Osteocyte (in vitro differentiated cells): Measurements from ENCODE around the gene ABCF1. TPM values are rescaled to one million over a fixed set of nuclear protein-coding genes. Genes with fewer than 3 reads are reported as not detected.
A peak's percentile ranks its signal among the peaks of the same experiment; 100 is the strongest.

Experiments
- DNase-seq: peaks from one replicate; pipeline ENCODE4 v3.0.0; 2021; ENCODE audit warnings: mixed read lengths; ENCODE audit not compliant: unreplicated experiment; ENCODE audit errors: extremely low spot score
- H3K27ac Mint-ChIP-seq: one replicate; pipeline ENCODE4 v1.8.0; 2021; ENCODE audit warnings: mild to moderate bottlenecking, mixed read lengths; ENCODE audit not compliant: unreplicated experiment
- H3K27me3 Mint-ChIP-seq: one replicate; pipeline ENCODE4 v1.8.0; 2021; ENCODE audit warnings: mixed read lengths; ENCODE audit not compliant: unreplicated experiment
- H3K36me3 Mint-ChIP-seq: one replicate; pipeline ENCODE4 v1.8.0; 2021; ENCODE audit warnings: mixed read lengths; ENCODE audit not compliant: unreplicated experiment
- H3K4me1 Mint-ChIP-seq: one replicate; pipeline ENCODE4 v1.8.0; 2021; ENCODE audit warnings: mixed read lengths; ENCODE audit not compliant: unreplicated experiment
- H3K4me3 Mint-ChIP-seq: one replicate; pipeline ENCODE4 v1.8.0; 2021; ENCODE audit warnings: mild to moderate bottlenecking, moderate library complexity, mixed read lengths; ENCODE audit not compliant: unreplicated experiment
- H3K9me3 Mint-ChIP-seq: one replicate; pipeline ENCODE4 v1.8.0; 2021; ENCODE audit warnings: mixed read lengths; ENCODE audit not compliant: unreplicated experiment
- total RNA-seq: library from RNA; stranded (reverse); gene quantifications from 2 replicates; pipeline ENCODE4 v1.2.1, GENCODE V29; 2021
- TF ChIP-seq, protein P1 (sequence below): fragments of 200-600 bp; sonication (generic); IDR thresholded peaks from 2 replicates; pipeline ENCODE4 v1.5.0; 2021; ENCODE audit warnings: antibody characterized with exemption, mild to moderate bottlenecking, moderate library complexity

The ABCF1 gene
- total RNA-seq, 1 donor from 2014 or later: 70.5 TPM

DNA sequence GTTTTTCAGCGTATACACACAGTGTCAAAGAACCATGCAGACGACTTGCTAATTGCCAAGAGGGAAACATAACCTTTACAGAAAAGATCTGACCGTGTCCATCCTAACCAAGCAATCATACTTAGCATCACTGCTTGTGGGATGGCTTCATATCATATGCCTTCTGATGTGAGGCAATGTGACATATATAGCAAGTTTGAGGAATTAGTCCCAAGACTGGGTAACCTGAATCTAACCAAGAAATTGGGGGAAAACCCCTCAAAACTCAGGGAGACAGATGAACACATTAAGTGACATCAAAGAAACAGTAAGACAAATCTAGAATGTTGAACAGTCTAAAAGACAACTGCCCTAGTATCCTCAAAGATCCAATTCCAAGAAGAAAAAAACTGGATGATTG is 33.3 kb upstream of the ABCF1 start:
- Mint-ChIP-seq H3K27me3 (no peaks in the 10 kb centered on the region), H3K9me3 (no peaks in the 10 kb centered on the region), H3K27ac (no peak overlapping the region), H3K36me3 (no peaks in the 10 kb centered on the region), H3K4me1 (peaks cover 14% of the 10 kb centered on the region), H3K4me3 (no peak overlapping the region)
- DNase-seq: no peak
- TF ChIP-seq, protein P1, sequence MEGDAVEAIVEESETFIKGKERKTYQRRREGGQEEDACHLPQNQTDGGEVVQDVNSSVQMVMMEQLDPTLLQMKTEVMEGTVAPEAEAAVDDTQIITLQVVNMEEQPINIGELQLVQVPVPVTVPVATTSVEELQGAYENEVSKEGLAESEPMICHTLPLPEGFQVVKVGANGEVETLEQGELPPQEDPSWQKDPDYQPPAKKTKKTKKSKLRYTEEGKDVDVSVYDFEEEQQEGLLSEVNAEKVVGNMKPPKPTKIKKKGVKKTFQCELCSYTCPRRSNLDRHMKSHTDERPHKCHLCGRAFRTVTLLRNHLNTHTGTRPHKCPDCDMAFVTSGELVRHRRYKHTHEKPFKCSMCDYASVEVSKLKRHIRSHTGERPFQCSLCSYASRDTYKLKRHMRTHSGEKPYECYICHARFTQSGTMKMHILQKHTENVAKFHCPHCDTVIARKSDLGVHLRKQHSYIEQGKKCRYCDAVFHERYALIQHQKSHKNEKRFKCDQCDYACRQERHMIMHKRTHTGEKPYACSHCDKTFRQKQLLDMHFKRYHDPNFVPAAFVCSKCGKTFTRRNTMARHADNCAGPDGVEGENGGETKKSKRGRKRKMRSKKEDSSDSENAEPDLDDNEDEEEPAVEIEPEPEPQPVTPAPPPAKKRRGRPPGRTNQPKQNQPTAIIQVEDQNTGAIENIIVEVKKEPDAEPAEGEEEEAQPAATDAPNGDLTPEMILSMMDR: no peak

DNA sequence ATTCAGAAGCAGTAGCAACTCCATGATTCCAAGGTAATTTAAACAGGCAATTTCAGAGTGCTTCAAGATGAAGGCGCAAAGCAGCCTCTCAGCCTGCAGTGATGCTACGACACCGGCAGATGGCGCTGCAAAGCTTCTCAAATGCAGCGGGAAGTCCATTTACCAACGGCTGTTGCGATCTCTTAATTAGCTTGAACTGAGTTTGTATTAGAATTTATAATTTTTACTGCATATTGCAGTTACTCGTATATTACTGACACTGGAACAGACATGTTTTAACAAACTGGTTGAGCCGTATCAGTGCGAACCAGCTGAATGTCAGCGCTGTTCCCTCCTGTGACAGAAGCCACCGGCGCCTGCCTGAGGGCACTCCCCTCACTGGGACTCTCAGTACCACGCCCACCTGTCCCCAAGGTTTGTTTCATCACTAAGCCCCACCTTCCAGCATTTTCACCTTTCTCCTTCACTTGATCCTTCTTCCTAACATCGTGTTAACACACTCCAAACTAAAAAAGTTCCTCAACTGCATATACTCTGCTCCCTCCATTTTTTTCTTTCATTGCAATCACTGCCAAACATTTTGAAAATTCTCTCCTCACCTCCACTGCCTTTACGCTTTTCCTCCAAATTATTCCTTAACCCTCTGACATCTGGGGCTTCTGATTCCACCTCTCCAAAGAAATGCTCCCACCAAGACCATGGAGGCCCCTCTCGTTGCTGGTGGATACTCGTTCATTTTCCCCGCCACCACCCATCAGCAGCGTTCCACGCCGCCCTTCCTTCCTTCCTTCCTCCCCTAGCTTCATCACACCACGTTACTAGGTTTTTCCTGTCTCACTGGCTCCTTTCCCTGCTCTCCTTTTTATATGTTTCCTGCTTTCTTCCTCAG is 29.5 kb upstream of the ABCF1 start:
- TF ChIP-seq, protein P1: peak; percentile 98
- peaks cover 14% of the 10 kb centered on the region for H3K4me1 Mint-ChIP-seq
- no peak overlapping the region for H3K27ac Mint-ChIP-seq
- H3K27me3 Mint-ChIP-seq: no peaks in the 10 kb centered on the region
- H3K4me3 Mint-ChIP-seq: peak overlapping the region; percentile 64
- DNase-seq: no peak
- no peaks in the 10 kb centered on the region for H3K9me3 Mint-ChIP-seq
- peaks cover 2% of the 10 kb centered on the region for H3K36me3 Mint-ChIP-seq

DNA sequence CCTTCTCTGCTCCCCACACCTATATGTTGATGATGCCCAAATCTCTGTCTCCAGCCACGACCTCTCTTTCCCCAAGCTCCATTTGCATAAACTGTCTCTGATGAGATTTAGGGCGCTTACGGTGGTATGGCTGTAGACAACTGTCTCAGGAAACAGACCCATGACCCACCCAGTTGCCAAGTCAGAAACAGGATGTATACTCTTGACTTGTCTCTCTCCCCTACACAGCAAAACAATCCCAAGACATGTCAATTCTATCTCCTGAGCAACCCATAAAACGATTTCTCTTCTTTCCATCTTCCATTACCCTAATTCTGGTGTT is 28.9 kb upstream of the ABCF1 start:
- peaks cover 5% of the 10 kb centered on the region for H3K36me3 Mint-ChIP-seq
- DNase-seq: no peak
- H3K4me3 Mint-ChIP-seq: peak overlapping the region; percentile 4
- H3K9me3 Mint-ChIP-seq: no peaks in the 10 kb centered on the region
- no peak overlapping the region for H3K27ac Mint-ChIP-seq
- TF ChIP-seq, protein P1: no peak
- no peaks in the 10 kb centered on the region for H3K27me3 Mint-ChIP-seq
- H3K4me1 Mint-ChIP-seq: peaks cover 14% of the 10 kb centered on the region

DNA sequence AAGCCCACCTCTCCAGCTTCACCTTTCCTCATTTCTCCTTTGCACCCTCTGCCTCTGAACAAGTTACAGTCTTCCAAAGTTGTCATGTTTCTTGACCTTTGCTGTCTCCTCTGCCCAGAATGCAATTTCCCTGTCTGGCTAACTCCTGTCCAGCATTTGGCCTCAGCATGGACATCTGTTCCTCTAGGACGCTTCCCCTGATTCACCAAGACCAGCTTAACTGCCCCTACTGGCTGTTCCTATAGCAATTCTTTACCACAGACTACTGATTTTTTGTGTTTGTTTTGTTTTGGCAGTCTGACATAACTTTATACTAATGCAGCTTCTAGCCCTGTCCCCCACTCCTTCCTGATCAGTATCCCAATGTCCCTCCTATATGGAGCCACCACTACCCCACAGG is 28.3 kb upstream of the ABCF1 start:
- DNase-seq: no peak
- no peaks in the 10 kb centered on the region for H3K27me3 Mint-ChIP-seq
- TF ChIP-seq, protein P1: peak; percentile 13
- H3K4me3 Mint-ChIP-seq: no peak overlapping the region
- peaks cover 14% of the 10 kb centered on the region for H3K4me1 Mint-ChIP-seq
- H3K27ac Mint-ChIP-seq: no peak overlapping the region
- H3K9me3 Mint-ChIP-seq: no peaks in the 10 kb centered on the region
- H3K36me3 Mint-ChIP-seq: peaks cover 5% of the 10 kb centered on the region

DNA sequence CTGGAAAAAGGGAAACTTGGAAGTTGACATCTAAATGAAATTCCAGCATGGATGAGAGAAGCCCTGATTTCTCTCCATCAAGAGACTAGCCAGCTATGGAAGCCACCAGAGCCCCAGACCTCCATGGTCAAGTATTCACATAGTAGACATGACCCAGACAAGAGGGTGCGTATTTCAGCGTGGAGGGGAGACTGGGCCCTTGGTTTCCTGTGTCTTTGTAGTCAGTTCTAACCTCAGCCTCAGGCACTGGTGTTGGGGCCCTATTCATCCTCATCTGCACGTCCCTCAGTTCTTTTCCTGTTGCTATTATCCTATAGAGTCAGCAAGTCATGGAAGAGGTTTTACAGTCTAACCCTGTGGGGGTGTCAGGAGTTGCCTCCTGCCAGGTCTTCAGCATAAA is 27.4 kb upstream of the ABCF1 start:
- Mint-ChIP-seq H3K27ac (no peak overlapping the region), H3K27me3 (no peaks in the 10 kb centered on the region)

More for the DNA sequence above, 27.4 kb upstream of the ABCF1 start:
- Mint-ChIP-seq H3K4me1 (peaks cover 14% of the 10 kb centered on the region), H3K4me3 (no peak overlapping the region), H3K36me3 (peaks cover 9% of the 10 kb centered on the region), H3K9me3 (no peaks in the 10 kb centered on the region)
- TF ChIP-seq, protein P1: no peak
- no peak for DNase-seq
